Testis (tissue), 3 donors: ENCODE data around the gene SLC4A3. TPM values are rescaled to one million over a fixed set of nuclear protein-coding genes. Genes with fewer than 3 reads are reported as not detected.

Experiments
- DNase-seq: peaks from one replicate; pipeline ENCODE4 v3.0.0-alpha.2; 2019
- H3K27ac ChIP-seq, 2 donors: fragments of 200-600 bp; sonication (generic); one replicate each; pipeline ENCODE4 v1.5.1; 2019
- H3K27me3 ChIP-seq: fragments of 200-600 bp; sonication (generic); one replicate; pipeline ENCODE4 v1.5.1; 2019
- H3K36me3 ChIP-seq: fragments of 200-600 bp; sonication (generic); one replicate; pipeline ENCODE4 v1.5.1; 2017; ENCODE audit warnings: low read depth; ENCODE audit errors: missing control alignments
- H3K4me1 ChIP-seq: fragments of 200-600 bp; sonication (generic); one replicate; pipeline ENCODE4 v1.5.1; 2019
- H3K4me3 ChIP-seq, 2 donors: fragments of 200-600 bp; sonication (generic); one replicate each; pipeline ENCODE4 v1.5.1; 2017 to 2019
- H3K9me3 ChIP-seq: fragments of 200-600 bp; sonication (generic); one replicate; pipeline ENCODE4 v1.5.1; 2017
- CTCF ChIP-seq, 3 experiments: fragments of 450-650 bp in 2 of 3; fragments of 200-600 bp in 1 of 3; sonication (generic) in 1 of 3; IDR thresholded peaks; one replicate each; pipeline ENCODE4 v1.5.1; 2016 to 2019; ENCODE audit warnings: antibody characterized with exemption in 3 of 3, mild to moderate bottlenecking in 2 of 3, moderate library complexity in 1 of 3
- POLR2A ChIP-seq: fragments of 450-650 bp; IDR thresholded peaks from one replicate; pipeline ENCODE4 v1.6.1; 2017; ENCODE audit warnings: antibody characterized with exemption, mild to moderate bottlenecking, moderate library complexity
- WGBS, 2 donors: methylation state at CpG; one replicate each; pipeline ENCODE4 v1.1.5; 2018; 5-methylcytosine and 5-hydroxymethylcytosine counted together
- intact Hi-C: fragments of 100-400 bp; cut with DNase I; formaldehyde crosslinking; loops from one replicate; pipeline ENCODE4 v1.15.1; 2023; ENCODE audit warnings: low total_unique reads
- polyA plus RNA-seq: library from polyadenylated mRNA; stranded (reverse); fragments of 350-450 nt; fragmentation: Illumina TruSeq; extraction: RNeasy Lipid Tissue Mini Kit (QIAGEN cat#74804); gene quantifications from one replicate; pipeline ENCODE4 v1.2.3, GENCODE V29; 2014; ENCODE audit warnings: low read depth, low replicate concordance; ENCODE audit not compliant: insufficient read depth
- total RNA-seq, 2 donors: library from RNA; depleted of rRNA; stranded (reverse); fragments of >200 nt; gene quantifications; one replicate each; pipeline ENCODE4 v1.2.3, GENCODE V29; 2016

The SLC4A3 gene
- total and polyA plus RNA-seq, 3 donors from 2014 or later: 15.1 to 44.3 (median 31.3) TPM

GRCh38 chr2:219621935-219622334 lies 5.5 kb upstream of the SLC4A3 start:
- Histone ChIP-seq H3K4me3 (no peak overlapping the region), H3K27ac (no peak overlapping the region), H3K9me3 (no peaks in the 10 kb centered on the region), H3K4me1 (peaks cover 17% of the 10 kb centered on the region), H3K27me3 (no peaks in the 10 kb centered on the region), H3K36me3 (no peaks in the 10 kb centered on the region)
- no peak for DNase-seq
- no peak for TF ChIP-seq POLR2A
- TF ChIP-seq CTCF (IDR thresholded peaks at IDR 0.05): no peak
- intact Hi-C loops: no loop called here
- 82 to 88% methylated on average over 4 of the region's 4 CpGs for WGBS, 2 donors

- TF ChIP-seq POLR2A (no peak), CTCF (IDR thresholded peaks at IDR 0.05) (no peak)
- intact Hi-C loops: no loop called here
- DNase-seq: no peak
Observed at GRCh38 chr2:219622472-219622871, 5.0 kb upstream of the SLC4A3 start.

GRCh38 chr2:219624565-219624964 lies 2.9 kb upstream of the SLC4A3 start:
- Histone ChIP-seq H3K27me3 (no peaks in the 10 kb centered on the region), H3K4me1 (peaks cover 26% of the 10 kb centered on the region), H3K9me3 (no peaks in the 10 kb centered on the region), H3K27ac (no peak overlapping the region), H3K4me3 (no peak overlapping the region), H3K36me3 (no peaks in the 10 kb centered on the region)
- TF ChIP-seq POLR2A: no peak
- TF ChIP-seq CTCF (IDR thresholded peaks at IDR 0.05): no peak
- WGBS, 2 donors: 86 to 90% methylated on average over 6 of the region's 6 CpGs
- no peak for DNase-seq
- intact Hi-C loops: no loop called here

More at GRCh38 chr2:219622472-219622871, 5.0 kb upstream of the SLC4A3 start:
- Histone ChIP-seq H3K27me3 (no peaks in the 10 kb centered on the region), H3K4me1 (peaks cover 17% of the 10 kb centered on the region), H3K9me3 (no peaks in the 10 kb centered on the region), H3K4me3 (no peak overlapping the region), H3K27ac (no peak overlapping the region), H3K36me3 (no peaks in the 10 kb centered on the region)
- 88 to 100% methylated on average over 2 of the region's 2 CpGs for WGBS, 2 donors

- Histone ChIP-seq H3K27ac (no peak overlapping the region), H3K9me3 (no peaks in the 10 kb centered on the region), H3K27me3 (no peaks in the 10 kb centered on the region), H3K4me1 (peaks cover 29% of the 10 kb centered on the region), H3K36me3 (no peaks in the 10 kb centered on the region), H3K4me3 (no peak overlapping the region)
- no peak for DNase-seq
- no peak for TF ChIP-seq CTCF (IDR thresholded peaks at IDR 0.05)
- TF ChIP-seq POLR2A: no peak
- 95% methylated on average over 5 of the region's 5 CpGs for WGBS, 2 donors
- intact Hi-C loops: no loop called here
Observed at GRCh38 chr2:219625179-219625578, 2.3 kb upstream of the SLC4A3 start.

GRCh38 chr2:219626540-219626939 lies 890 bp upstream of the SLC4A3 start:
- 20 to 26% methylated on average over 8 of the region's 8 CpGs for WGBS, 2 donors
- peak overlapping the region; percentile 22 to 90 for H3K27ac ChIP-seq

More at GRCh38 chr2:219626540-219626939, 890 bp upstream of the SLC4A3 start:
- intact Hi-C loops: no loop called here
- H3K9me3 ChIP-seq: no peaks in the 10 kb centered on the region
- no peaks in the 10 kb centered on the region for H3K36me3 ChIP-seq
- no peaks in the 10 kb centered on the region for H3K27me3 ChIP-seq
- DNase-seq: peak; percentile 57
- H3K4me3 ChIP-seq: peak overlapping the region in 1 of 2 donors; percentile 38
- peaks cover 36% of the 10 kb centered on the region for H3K4me1 ChIP-seq
- TF ChIP-seq POLR2A: no peak
- no peak for TF ChIP-seq CTCF (IDR thresholded peaks at IDR 0.05)
